Naive B cell (primary cell): ENCODE results near the gene SNX30. TPM values are rescaled to one million over a fixed set of nuclear protein-coding genes. Genes with fewer than 3 reads are reported as not detected.

ENCODE experiments used
- ATAC-seq, 2 donors: fragments of 150-1000 bp; cut with Tn5 transposase; 2 replicates each; pipeline ENCODE4 v1.10.0; 2021; ENCODE audit warnings: low read depth in 2 of 2, mild to moderate bottlenecking in 2 of 2, moderate library complexity in 2 of 2
- DNase-seq: peaks from one replicate; pipeline ENCODE4 v3.0.0; 2022
- H3K27ac Mint-ChIP-seq, 6 donors: one replicate each; pipeline ENCODE4 v1.8.0; 2020 to 2022; ENCODE audit warnings: mild to moderate bottlenecking in 6 of 6, mixed read lengths in 6 of 6, moderate library complexity in 5 of 6, inconsistent platforms in 2 of 6
- H3K27me3 Mint-ChIP-seq, 3 donors: one replicate each; pipeline ENCODE4 v1.8.0; 2021 to 2022; ENCODE audit warnings: mixed read lengths in 3 of 3, mild to moderate bottlenecking in 1 of 3
- H3K36me3 Mint-ChIP-seq, 2 donors: one replicate each; pipeline ENCODE4 v1.8.0; 2020 to 2022; ENCODE audit warnings: mixed read lengths in 2 of 2, inconsistent platforms in 1 of 2, mild to moderate bottlenecking in 1 of 2
- H3K4me1 Mint-ChIP-seq, 3 donors: one replicate each; pipeline ENCODE4 v1.8.0; 2020 to 2022; ENCODE audit warnings: mixed read lengths in 3 of 3, inconsistent platforms in 1 of 3, mild to moderate bottlenecking in 1 of 3, moderate library complexity in 1 of 3
- H3K4me3 Mint-ChIP-seq, 8 donors: one replicate each; pipeline ENCODE4 v1.8.0; 2020 to 2022; ENCODE audit warnings: mild to moderate bottlenecking in 8 of 8, mixed read lengths in 8 of 8, moderate library complexity in 8 of 8, inconsistent platforms in 2 of 8
- H3K9me3 Mint-ChIP-seq, 7 donors: one replicate each; pipeline ENCODE4 v1.8.0; 2020 to 2022; ENCODE audit warnings: mixed read lengths in 7 of 7, mild to moderate bottlenecking in 5 of 7, inconsistent platforms in 2 of 7, moderate library complexity in 1 of 7
- polyA plus RNA-seq, 6 donors: library from polyadenylated mRNA; unstranded; fragments of 300-500 nt; fragmentation: Illumina TruSeq; gene quantifications; one replicate each; pipeline ENCODE4 v1.2.3, GENCODE V29; 2021; ENCODE audit warnings: low read depth in 6 of 6

The SNX30 gene
- polyA plus RNA-seq, 6 donors from 2014 or later, result 1.6 to 5.3 (median 4.5) TPM

DNA sequence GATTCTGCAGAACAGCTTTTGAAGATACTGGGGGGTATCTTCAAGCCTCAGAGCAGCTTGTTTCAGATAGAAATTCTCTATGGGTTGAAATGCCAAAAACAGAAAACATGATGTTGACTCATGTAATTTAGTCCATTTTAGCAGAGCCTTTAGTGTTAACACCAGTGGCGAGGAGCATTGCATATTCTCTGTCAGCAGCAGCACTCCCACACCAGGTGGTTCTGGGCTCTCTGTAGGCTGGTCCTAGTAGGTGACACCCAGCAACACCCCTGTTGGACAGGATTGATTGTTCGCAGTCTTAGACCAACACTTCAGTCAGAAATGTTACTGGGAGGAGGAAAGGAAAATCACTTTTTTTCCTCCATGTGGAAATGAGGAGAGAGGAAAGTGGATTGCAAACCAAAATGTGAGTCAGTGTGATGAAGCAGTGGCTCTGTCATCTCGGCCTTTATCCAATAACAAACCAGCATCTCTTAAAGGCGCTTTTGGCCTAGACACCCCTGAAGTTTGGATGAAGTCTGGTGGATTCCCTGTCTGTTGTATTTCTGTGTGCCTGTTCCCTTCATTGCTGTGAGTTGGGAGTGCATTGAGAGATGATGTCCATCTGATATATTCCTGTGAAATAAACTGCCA, 123.3 kb downstream of the SNX30 start:
- Mint-ChIP-seq H3K27me3 (no peaks in the 10 kb centered on the region), H3K9me3 (peaks cover 0 to 3% (median 0%) of the 10 kb centered on the region in 7 donors), H3K36me3 (peaks cover 29 to 30% of the 10 kb centered on the region in 2 donors), H3K4me3 (no peak overlapping the region), H3K4me1 (peaks cover 15 to 37% (median 25%) of the 10 kb centered on the region in 3 donors), H3K27ac (peak overlapping the region in 1 of 6 donors; percentile 28)
- DNase-seq (no peak), ATAC-seq (no peak)

DNA sequence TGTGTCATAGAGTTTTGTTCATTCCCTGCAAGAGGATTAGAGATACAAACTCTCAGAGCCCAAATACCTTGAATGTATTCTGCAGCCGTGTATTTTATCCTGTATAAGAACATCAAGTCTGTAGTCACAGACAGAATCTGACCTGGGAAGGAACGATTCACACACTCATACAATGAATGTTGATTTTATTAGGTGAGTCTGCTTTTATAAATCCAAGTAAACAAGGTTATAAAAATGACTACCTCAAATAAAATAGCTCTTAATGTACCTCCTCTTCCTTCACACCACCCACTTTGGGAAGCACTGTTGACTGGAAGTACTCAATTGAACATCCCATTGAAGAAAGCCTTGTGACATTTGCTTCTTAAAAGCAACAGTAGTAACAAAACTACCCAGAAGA, 128.2 kb downstream of the SNX30 start:
- no peaks in the 10 kb centered on the region for H3K9me3 Mint-ChIP-seq
- no peak overlapping the region for H3K4me3 Mint-ChIP-seq
- H3K27me3 Mint-ChIP-seq, result no peaks in the 10 kb centered on the region
- no peak for ATAC-seq
- peaks cover 17 to 25% of the 10 kb centered on the region in 2 donors for H3K36me3 Mint-ChIP-seq
- H3K4me1 Mint-ChIP-seq, result no peaks in the 10 kb centered on the region
- no peak for DNase-seq
- no peak overlapping the region for H3K27ac Mint-ChIP-seq

DNA sequence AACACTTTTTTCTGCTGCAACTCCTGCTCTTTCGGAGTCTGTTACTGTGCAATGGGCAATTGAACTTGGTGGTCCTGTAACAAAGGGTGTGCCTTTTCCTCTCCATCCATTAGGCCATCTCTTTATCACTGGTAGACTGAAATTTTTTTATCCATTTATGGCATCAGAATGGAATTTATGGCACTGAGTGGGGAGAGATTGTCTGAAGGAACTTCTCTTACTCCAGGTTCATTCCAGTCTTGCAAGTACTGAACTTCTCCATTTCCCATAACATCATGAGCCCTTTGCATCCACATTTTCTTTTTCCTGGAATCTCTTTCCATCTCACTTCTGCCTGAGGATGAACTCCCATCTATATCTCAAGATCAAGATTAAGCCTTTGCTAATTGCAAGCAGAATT, 130.1 kb downstream of the SNX30 start:
- no peak overlapping the region for H3K4me3 Mint-ChIP-seq
- H3K27ac Mint-ChIP-seq, result peak overlapping the region in 1 of 6 donors; percentile 39
- no peaks in the 10 kb centered on the region for H3K27me3 Mint-ChIP-seq
- ATAC-seq (no peak), DNase-seq (no peak)
- no peaks in the 10 kb centered on the region for H3K4me1 Mint-ChIP-seq
- H3K36me3 Mint-ChIP-seq, result peaks cover 17 to 25% of the 10 kb centered on the region in 2 donors
- no peaks in the 10 kb centered on the region for H3K9me3 Mint-ChIP-seq

DNA sequence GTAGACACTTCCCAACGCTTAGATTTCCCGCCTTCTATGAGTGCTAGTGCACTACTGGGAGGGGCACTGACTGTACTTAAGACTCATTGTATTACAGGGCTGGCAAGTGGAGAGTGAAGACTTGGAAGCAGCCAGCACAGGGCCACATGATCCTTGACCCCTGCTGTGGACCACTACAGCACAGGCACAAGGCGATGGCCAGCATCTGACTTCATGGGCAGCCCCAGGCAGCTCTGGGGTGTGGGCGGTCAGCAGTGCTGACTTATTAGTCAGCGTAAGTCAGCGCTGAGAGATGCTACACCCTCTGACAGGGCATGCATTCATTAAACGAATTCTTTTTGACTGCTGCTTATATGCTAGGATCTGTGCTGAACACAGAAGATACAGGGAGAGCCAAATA, 130.8 kb downstream of the SNX30 start:
- DNase-seq, result no peak
- no peak overlapping the region for H3K4me3 Mint-ChIP-seq
- H3K27ac Mint-ChIP-seq, result no peak overlapping the region
- no peaks in the 10 kb centered on the region for H3K4me1 Mint-ChIP-seq
- no peaks in the 10 kb centered on the region for H3K9me3 Mint-ChIP-seq
- no peaks in the 10 kb centered on the region for H3K27me3 Mint-ChIP-seq
- no peak for ATAC-seq
- peaks cover 17 to 19% of the 10 kb centered on the region in 2 donors for H3K36me3 Mint-ChIP-seq

DNA sequence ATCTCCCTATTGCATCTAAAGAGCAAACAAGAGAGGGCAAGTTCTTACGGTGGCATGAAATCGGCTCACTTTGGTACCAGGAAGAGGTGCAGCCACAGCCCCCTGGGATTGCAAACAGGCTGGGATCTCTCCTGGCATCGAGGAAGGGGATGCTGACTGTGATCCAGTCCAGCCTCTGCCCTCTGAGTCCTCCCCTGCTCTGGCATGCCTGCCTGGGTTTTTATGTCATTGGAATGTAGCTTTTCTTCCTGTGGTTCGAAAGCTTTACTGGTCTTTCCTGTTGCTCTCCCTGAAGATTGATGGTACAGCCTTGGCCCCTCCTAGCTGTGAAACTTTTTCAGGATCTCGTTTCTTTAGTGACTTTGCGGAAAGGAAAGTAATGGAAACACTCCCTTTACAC, 133.5 kb downstream of the SNX30 start:
- no peaks in the 10 kb centered on the region for H3K9me3 Mint-ChIP-seq
- DNase-seq (no peak), ATAC-seq (no peak)
- H3K27ac Mint-ChIP-seq, result no peak overlapping the region
- H3K27me3 Mint-ChIP-seq, result peaks cover 0 to under 1% (median under 1%) of the 10 kb centered on the region in 3 donors
- H3K36me3 Mint-ChIP-seq, result peaks cover 4 to 8% of the 10 kb centered on the region in 2 donors
- H3K4me3 Mint-ChIP-seq, result no peak overlapping the region
- H3K4me1 Mint-ChIP-seq, result no peaks in the 10 kb centered on the region

DNA sequence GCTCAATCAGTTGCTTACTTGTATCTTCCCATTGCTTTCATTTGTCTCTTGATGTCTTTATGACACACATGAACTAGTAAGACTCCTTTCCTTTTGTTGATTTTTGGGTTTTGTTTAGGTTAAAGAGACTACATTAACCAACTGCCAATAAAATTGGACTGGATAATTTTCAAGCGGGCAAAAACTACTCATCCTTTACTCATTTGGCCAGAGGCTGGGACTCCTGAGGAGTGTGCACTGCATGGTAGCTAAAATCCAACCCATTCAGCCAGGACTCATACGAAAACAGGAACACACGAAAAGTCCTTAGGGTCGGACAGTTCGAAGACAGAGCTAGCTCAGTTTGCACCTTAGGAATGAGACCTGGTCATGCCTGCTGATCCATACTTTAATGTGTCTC, 134.2 kb downstream of the SNX30 start:
- Mint-ChIP-seq H3K9me3 (no peaks in the 10 kb centered on the region), H3K27me3 (peaks cover 5 to 7% (median 7%) of the 10 kb centered on the region in 3 donors), H3K4me1 (peaks cover 0 to 5% (median 1%) of the 10 kb centered on the region in 3 donors), H3K27ac (no peak overlapping the region), H3K36me3 (peaks cover 4 to 8% of the 10 kb centered on the region in 2 donors), H3K4me3 (no peak overlapping the region)
- ATAC-seq (no peak), DNase-seq (no peak)

DNA sequence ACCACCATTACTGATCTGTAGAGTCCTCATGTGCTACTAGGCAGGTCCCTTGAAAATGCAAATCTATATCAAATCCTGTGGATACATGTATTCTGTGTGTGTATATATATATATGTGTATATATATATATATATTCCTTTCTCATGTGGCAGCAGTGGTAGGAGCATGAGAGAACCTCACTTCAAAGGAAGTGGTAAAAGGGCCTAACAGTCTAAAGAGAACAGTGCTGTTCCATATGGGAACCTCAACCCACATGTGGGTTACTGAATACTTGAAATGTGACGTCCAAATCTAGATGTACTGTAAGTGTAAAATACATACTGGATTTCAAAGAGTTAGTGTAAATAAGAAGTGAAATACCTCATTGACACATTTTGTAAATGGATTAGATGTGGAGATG, 134.8 kb downstream of the SNX30 start:
- H3K27ac Mint-ChIP-seq, result no peak overlapping the region
- peaks cover 11 to 13% (median 13%) of the 10 kb centered on the region in 3 donors for H3K27me3 Mint-ChIP-seq
- H3K4me3 Mint-ChIP-seq, result no peak overlapping the region
- no peaks in the 10 kb centered on the region for H3K9me3 Mint-ChIP-seq
- ATAC-seq, result no peak
- peaks cover 0 to 11% (median 7%) of the 10 kb centered on the region in 3 donors for H3K4me1 Mint-ChIP-seq
- DNase-seq, result no peak
- peaks cover 3 to 7% of the 10 kb centered on the region in 2 donors for H3K36me3 Mint-ChIP-seq

DNA sequence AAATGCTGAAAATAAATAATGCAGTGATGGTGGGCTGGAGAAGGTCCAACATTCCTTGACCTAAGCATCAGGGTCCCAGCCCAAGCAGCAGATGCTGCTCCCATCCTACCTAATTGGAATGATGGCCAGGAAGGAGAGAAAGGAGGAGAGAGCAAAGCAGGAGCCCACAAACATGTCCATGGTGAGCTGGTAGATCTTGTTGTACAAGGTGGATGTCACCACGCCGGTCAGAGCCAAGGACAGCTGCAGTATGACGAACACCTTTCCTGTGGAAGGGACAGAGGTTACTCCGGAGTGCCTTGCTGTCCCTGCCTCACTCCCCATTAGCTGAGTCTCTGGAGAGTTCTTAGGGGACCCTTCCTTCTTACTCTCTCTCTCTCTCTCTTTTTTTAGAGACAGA, 135.8 kb downstream of the SNX30 start:
- no peaks in the 10 kb centered on the region for H3K36me3 Mint-ChIP-seq
- no peaks in the 10 kb centered on the region for H3K9me3 Mint-ChIP-seq
- DNase-seq (no peak), ATAC-seq (no peak)
- peaks cover 0 to 17% (median 10%) of the 10 kb centered on the region in 3 donors for H3K4me1 Mint-ChIP-seq
- no peak overlapping the region for H3K4me3 Mint-ChIP-seq
- H3K27me3 Mint-ChIP-seq, result peaks cover 15 to 21% (median 17%) of the 10 kb centered on the region in 3 donors
- H3K27ac Mint-ChIP-seq, result peak overlapping the region in 1 of 6 donors; percentile 79

DNA sequence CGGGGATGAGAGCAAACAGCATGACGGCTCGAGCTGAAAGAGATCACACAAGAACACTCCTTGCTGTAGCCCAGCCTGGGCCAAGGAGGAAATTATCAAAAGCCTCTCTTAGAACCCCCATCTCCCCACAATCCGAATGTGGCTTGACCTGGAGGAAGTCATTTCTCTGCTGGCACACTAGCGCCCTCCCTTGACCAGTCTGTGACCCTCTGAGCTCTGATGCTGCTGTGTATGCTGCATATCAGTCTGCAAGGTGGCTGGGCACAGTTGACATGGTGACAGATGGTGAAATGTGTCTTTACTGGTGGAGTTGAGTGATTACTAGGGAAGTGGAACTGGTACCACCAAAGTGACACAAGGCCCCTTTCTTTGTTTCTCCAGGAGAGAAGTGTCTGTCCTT, 136.8 kb downstream of the SNX30 start:
- ATAC-seq (no peak), DNase-seq (no peak)
- H3K9me3 Mint-ChIP-seq, result no peaks in the 10 kb centered on the region
- no peak overlapping the region for H3K4me3 Mint-ChIP-seq
- peaks cover 0 to 20% (median 10%) of the 10 kb centered on the region in 3 donors for H3K4me1 Mint-ChIP-seq
- H3K36me3 Mint-ChIP-seq, result peaks cover 0 to 7% of the 10 kb centered on the region in 2 donors
- H3K27me3 Mint-ChIP-seq, result peaks cover 25 to 31% (median 27%) of the 10 kb centered on the region in 3 donors
- H3K27ac Mint-ChIP-seq, result no peak overlapping the region

DNA sequence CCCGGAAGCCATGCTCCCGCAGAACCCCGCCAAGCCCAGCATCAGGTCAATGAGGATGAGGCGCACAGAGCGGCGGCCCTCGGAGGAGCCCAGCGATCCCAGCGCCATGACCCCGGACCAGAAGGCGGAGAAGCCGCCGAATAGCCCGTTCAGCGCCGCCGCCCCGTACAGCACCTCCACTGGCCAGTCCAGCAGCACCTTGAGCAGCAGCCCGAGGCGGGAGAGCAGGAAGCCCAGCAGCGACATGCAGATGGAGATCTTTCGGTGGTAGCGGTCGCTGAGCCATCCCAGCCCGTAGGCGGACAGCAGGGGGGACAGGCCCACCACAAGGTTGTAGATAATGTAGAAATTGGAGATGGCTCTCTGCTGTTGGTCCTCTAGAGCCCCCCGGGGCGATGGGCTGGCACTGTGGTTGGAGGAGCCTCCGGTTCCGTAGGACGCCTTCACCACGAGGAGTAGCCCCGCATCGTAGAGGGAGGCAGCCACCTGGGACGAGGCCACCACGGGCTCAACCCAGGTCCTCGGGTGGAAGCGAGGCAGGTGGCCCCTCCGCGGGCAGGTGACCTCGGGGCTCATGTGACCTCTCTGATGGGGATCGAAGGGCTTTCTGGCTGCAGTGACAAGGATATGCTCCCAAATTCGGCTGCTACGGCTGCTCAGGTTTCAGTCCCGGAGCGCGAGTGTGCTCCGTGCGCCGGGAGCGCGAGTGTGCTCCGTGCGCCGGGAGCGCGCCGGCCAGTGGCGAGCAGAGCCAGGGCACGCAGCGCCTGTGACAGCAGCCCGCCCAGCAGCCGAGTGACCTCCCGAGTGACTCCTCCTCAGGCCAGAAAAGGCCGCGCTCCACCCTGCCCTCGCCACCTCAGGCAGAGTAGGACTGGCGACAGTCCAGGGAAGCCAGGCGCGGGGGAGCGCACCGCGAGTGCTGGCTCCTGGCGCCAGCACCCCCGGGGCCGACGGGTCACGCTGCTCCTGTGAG, 139.8 kb downstream of the SNX30 start, which contains the start of gene SLC46A2:
SLC46A2 (minus strand) TSS at position 771 of the 976 bp plus-strand sequence; CDS start at position 576, 195 bp downstream.
- peak within 1 kb of the TSS in 6 of 8 donors; percentile 32 to 77 (median 51) for H3K4me3 Mint-ChIP-seq
- ATAC-seq, result no peak

DNA sequence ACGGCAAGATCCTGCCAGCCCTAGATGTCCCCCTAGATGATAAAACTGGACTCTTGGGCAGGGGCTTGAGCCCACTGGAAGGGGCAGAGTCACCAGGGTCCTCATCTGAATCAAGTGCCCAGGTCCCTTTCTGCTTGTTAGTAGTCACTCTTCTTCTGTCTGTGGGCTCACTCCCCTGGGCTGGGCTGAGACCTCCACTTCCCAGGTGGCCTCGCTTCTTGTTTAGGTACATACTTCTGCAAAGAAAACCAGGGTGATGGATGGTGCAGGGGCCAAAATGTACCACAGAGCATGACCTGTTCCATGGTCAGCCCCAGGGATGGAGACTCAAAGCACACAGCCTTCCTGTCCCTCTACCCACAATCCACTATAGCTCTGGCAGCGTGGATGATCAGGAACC, 141.0 kb downstream of the SNX30 start:
- H3K27me3 Mint-ChIP-seq, result peaks cover 31 to 53% (median 48%) of the 10 kb centered on the region in 3 donors
- DNase-seq (no peak), ATAC-seq (no peak)
- H3K4me3 Mint-ChIP-seq, result peak overlapping the region in 2 of 8 donors; percentile 28 to 56
- H3K36me3 Mint-ChIP-seq, result peaks cover 4 to 15% of the 10 kb centered on the region in 2 donors
- peaks cover 13 to 44% (median 24%) of the 10 kb centered on the region in 3 donors for H3K4me1 Mint-ChIP-seq
- H3K27ac Mint-ChIP-seq, result no peak overlapping the region
- peaks cover 0 to 7% (median 2%) of the 10 kb centered on the region in 7 donors for H3K9me3 Mint-ChIP-seq

More for the DNA sequence above, 139.8 kb downstream of the SNX30 start, which contains the start of gene SLC46A2:
- Mint-ChIP-seq H3K27ac (peak within 1 kb of the TSS in 1 of 6 donors; percentile 78), H3K36me3 (peaks cover 4 to 7% of the 10 kb centered on the region in 2 donors), H3K4me1 (peaks cover 4 to 33% (median 13%) of the 10 kb centered on the region in 3 donors), H3K27me3 (peaks cover 25 to 44% (median 40%) of the 10 kb centered on the region in 3 donors), H3K9me3 (no peaks in the 10 kb centered on the region)
- no peak for DNase-seq

DNA sequence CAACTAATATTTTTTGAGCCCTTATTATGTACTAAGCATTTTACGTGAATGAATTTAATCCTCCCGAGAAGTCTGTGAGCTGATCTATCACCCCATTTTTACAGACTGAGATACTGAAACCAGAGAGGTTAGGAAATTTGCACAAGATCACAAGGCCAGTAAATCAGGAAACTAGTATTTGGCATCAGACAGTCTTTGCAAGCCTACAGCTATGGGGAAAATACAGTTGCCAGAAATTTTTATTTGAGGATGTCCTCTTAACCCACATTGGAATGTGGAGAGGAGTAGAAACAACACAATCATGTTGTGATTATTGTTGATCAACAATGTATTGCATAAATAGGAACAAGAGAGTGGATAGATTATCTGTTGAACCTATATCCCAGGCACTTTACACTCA, 142.4 kb downstream of the SNX30 start:
- Mint-ChIP-seq H3K36me3 (peaks cover 4 to 15% of the 10 kb centered on the region in 2 donors), H3K4me1 (peaks cover 13 to 48% (median 25%) of the 10 kb centered on the region in 3 donors), H3K4me3 (no peak overlapping the region), H3K27me3 (peaks cover 33 to 53% (median 51%) of the 10 kb centered on the region in 3 donors), H3K27ac (no peak overlapping the region), H3K9me3 (peaks cover 0 to 7% (median 2%) of the 10 kb centered on the region in 7 donors)
- no peak for ATAC-seq
- DNase-seq, result no peak

DNA sequence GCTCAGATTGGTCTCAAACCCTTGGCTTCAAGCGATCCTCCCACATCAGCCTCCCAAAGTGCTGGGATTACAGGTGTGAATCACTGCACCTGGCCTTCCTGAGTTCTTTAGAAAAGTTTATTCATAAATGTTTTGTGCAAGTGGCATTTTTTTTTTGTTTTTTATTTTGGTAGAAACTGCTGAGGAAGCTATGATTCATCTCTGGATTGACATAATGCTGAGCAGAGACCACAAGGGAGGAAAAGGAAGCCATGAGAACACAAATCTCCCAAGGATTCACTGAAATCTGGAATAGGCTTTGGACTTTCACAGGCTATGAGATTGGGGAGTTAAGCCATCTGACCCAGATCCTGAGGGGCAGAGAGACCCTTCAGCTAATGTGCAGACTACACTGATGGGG, 143.5 kb downstream of the SNX30 start:
- H3K9me3 Mint-ChIP-seq, result peaks cover 0 to 7% (median 2%) of the 10 kb centered on the region in 7 donors
- ATAC-seq (no peak), DNase-seq (no peak)
- H3K4me3 Mint-ChIP-seq, result peak overlapping the region in 1 of 8 donors; percentile 29
- H3K27me3 Mint-ChIP-seq, result peaks cover 36 to 57% (median 53%) of the 10 kb centered on the region in 3 donors
- H3K36me3 Mint-ChIP-seq, result peaks cover 4 to 15% of the 10 kb centered on the region in 2 donors
- H3K27ac Mint-ChIP-seq, result peak overlapping the region in 1 of 6 donors; percentile 18
- H3K4me1 Mint-ChIP-seq, result peaks cover 13 to 53% (median 25%) of the 10 kb centered on the region in 3 donors
